Nephron progenitor cell (in vitro differentiated cells): ENCODE results near the gene CHD6.

Source experiments
- DNase-seq: peaks from one replicate; pipeline ENCODE4 v3.0.0; 2021
- H3K27ac Mint-ChIP-seq: 2 replicates; pipeline ENCODE4 v1.8.0; 2021; ENCODE audit warnings: mild to moderate bottlenecking, moderate library complexity, mixed read lengths
- H3K27me3 Mint-ChIP-seq: 2 replicates; pipeline ENCODE4 v1.8.0; 2021; ENCODE audit warnings: mild to moderate bottlenecking, low read depth, mixed read lengths; ENCODE audit not compliant: poor library complexity
- H3K36me3 Mint-ChIP-seq: 2 replicates; pipeline ENCODE4 v1.8.0; 2021; ENCODE audit warnings: low read depth, mixed read lengths
- H3K4me1 Mint-ChIP-seq: 2 replicates; pipeline ENCODE4 v1.8.0; 2021; ENCODE audit warnings: mixed read lengths
- H3K4me3 Mint-ChIP-seq: 2 replicates; pipeline ENCODE4 v1.8.0; 2021; ENCODE audit warnings: mild to moderate bottlenecking, moderate library complexity, mixed read lengths
- H3K9me3 Mint-ChIP-seq: 2 replicates; pipeline ENCODE4 v1.8.0; 2021; ENCODE audit warnings: mild to moderate bottlenecking, moderate library complexity, mixed read lengths
- CTCF ChIP-seq: fragments of 200-600 bp; sonication (generic); IDR thresholded peaks from 2 replicates; pipeline ENCODE4 v1.5.0; 2021; ENCODE audit warnings: antibody characterized with exemption

The CHD6 gene

GRCh38 chr20:41571006-41571405 is 47.2 kb downstream of the CHD6 start:
- Mint-ChIP-seq H3K36me3 (peaks cover 42% of the 10 kb centered on the region), H3K27ac (peak overlapping the region; percentile 76), H3K4me1 (peaks cover 25% of the 10 kb centered on the region), H3K27me3 (no peaks in the 10 kb centered on the region), H3K9me3 (peaks cover 28% of the 10 kb centered on the region), H3K4me3 (no peak overlapping the region)
- no peak for DNase-seq
- TF ChIP-seq CTCF: no peak

DNA sequence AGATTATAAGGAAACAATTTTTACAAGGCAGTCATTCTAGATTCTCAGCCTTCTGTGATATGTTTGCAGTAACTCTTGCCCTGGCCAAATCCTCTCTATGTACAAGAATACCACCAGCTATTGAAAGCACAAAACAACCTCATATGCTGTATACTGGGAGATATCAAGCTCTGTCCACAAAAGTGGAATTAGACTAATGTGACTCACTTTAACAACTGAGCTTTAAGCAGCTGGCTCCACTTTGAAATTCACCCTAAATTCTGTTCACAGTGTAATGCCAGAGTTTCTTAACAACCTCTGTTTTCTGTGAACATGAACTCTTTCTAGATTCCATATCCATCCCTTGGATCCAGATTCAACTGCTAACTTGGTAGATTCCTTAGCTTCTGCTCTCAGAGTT is 47.6 kb downstream of the CHD6 start:
- peaks cover 25% of the 10 kb centered on the region for H3K4me1 Mint-ChIP-seq
- no peak for TF ChIP-seq CTCF
- no peaks in the 10 kb centered on the region for H3K27me3 Mint-ChIP-seq
- DNase-seq: no peak
- peaks cover 43% of the 10 kb centered on the region for H3K36me3 Mint-ChIP-seq
- peak overlapping the region; percentile 76 for H3K27ac Mint-ChIP-seq
- peaks cover 30% of the 10 kb centered on the region for H3K9me3 Mint-ChIP-seq
- no peak overlapping the region for H3K4me3 Mint-ChIP-seq

DNA sequence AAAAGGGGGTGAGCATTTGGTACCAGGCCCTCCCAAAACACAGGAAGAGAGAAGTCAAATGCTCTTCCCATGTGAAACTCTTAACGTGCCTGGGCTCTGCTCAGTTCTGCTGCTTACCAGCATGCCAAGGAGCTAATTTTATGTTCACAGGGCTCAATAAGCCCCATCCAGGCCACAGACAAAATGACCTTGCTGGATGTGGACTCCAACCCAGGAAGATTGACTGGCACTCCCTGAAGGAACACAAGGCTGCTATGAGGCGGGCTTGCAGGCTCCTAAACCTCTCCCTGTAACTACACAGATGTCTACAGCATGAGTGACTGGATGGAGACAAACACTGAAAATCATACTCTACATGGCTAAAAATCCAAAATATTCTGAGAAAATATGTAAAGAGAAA is 50.6 kb downstream of the CHD6 start:
- Mint-ChIP-seq H3K9me3 (peaks cover 22% of the 10 kb centered on the region), H3K36me3 (peaks cover 44% of the 10 kb centered on the region), H3K4me3 (no peak overlapping the region), H3K27ac (no peak overlapping the region), H3K4me1 (peaks cover 18% of the 10 kb centered on the region), H3K27me3 (peaks cover 3% of the 10 kb centered on the region)
- no peak for TF ChIP-seq CTCF
- DNase-seq: no peak

DNA sequence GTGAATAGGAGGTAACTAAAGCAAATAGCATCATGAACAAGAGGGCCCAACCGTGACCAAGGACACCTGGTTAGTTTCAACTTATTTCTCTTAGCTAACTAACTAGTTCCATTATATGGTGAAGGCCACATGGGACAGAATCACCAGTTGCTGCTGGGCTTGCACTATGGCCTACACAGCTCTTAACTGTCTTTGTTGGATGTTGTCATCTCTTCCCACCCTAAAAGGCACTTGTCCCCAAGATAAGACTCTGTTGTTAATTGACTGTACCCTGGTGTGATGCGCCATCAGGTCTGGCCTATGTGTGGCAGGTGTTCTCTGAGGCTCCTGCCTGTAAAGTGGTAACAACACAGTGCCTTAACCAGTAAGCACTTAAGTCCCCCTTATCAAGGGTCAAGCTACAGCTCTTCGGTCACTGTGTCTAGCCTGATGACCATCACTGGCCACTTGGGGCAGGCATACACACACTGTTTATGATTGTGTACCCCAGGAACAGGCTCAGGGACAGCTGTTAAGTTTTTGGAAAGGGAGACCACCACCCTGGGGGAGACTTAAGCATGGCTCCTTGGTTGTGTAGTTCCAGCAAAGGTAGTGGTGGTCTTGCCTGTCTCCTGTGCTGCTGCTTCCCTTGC is 51.2 kb downstream of the CHD6 start:
- peaks cover 17% of the 10 kb centered on the region for H3K4me1 Mint-ChIP-seq
- peaks cover 22% of the 10 kb centered on the region for H3K9me3 Mint-ChIP-seq
- DNase-seq: no peak
- H3K27me3 Mint-ChIP-seq: peaks cover 3% of the 10 kb centered on the region
- H3K27ac Mint-ChIP-seq: no peak overlapping the region
- H3K4me3 Mint-ChIP-seq: no peak overlapping the region
- peaks cover 45% of the 10 kb centered on the region for H3K36me3 Mint-ChIP-seq
- no peak for TF ChIP-seq CTCF

DNA sequence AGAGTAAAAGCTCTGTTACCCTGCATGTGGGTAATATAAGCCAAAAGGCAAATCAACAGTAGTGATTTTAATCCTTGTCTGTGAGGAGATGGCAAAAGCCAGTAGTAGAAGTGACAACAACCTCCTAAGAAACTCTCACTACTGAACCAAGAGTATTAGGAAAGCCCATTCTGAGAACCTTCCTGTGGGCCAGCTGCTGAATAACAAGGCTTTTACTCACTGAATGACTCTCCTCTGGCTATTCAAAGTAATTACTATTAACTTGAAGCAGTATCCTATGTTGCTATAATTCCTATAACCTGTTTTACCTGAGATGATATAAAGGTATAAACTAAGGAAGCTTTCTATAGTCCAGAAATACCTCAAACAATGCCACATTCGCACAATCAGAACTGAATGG is 55.1 kb downstream of the CHD6 start:
- Mint-ChIP-seq H3K9me3 (peaks cover 38% of the 10 kb centered on the region), H3K27me3 (peaks cover 3% of the 10 kb centered on the region), H3K27ac (no peak overlapping the region), H3K4me1 (no peaks in the 10 kb centered on the region), H3K36me3 (peaks cover 81% of the 10 kb centered on the region), H3K4me3 (no peak overlapping the region)
- DNase-seq: no peak
- TF ChIP-seq CTCF: no peak

- Mint-ChIP-seq H3K4me1 (no peaks in the 10 kb centered on the region), H3K27ac (no peak overlapping the region)
Measured at GRCh38 chr20:41560970-41561369, 57.2 kb downstream of the CHD6 start.

More at GRCh38 chr20:41560970-41561369, 57.2 kb downstream of the CHD6 start:
- no peak for DNase-seq
- TF ChIP-seq CTCF: no peak
- peaks cover 84% of the 10 kb centered on the region for H3K36me3 Mint-ChIP-seq
- peaks cover 3% of the 10 kb centered on the region for H3K27me3 Mint-ChIP-seq
- peaks cover 53% of the 10 kb centered on the region for H3K9me3 Mint-ChIP-seq
- no peak overlapping the region for H3K4me3 Mint-ChIP-seq
